Prostate gland (tissue), 2 donors: Measurements from ENCODE around the gene KDM4F. TPM values are rescaled to one million over a fixed set of nuclear protein-coding genes. Genes with fewer than 3 reads are reported as not detected.
"Not testable (repeated sequence)": the region's sequence is repeated elsewhere in the genome, so short reads cannot be mapped to it uniquely, and the experiment has no call there.

Source experiments
- DNase-seq: peaks from one replicate; pipeline ENCODE4 v3.0.0-alpha.2; 2019; ENCODE audit warnings: low spot score
- H3K27ac ChIP-seq, 2 donors: fragments of 200-600 bp; sonication (generic); 2 replicates each; pipeline ENCODE4 v1.5.1; 2017 to 2019
- H3K27me3 ChIP-seq: fragments of 200-600 bp; sonication (generic); replicated peaks from 2 replicates; pipeline ENCODE4 v1.5.1; 2019; ENCODE audit not compliant: insufficient read depth
- H3K36me3 ChIP-seq, 2 donors: fragments of 200-600 bp; sonication (generic); 1 replicate in 1 of 2; 2 replicates in 1 of 2; pipeline versions ENCODE4 v1.5.1 to v1.8.1; 2017 to 2019
- H3K4me1 ChIP-seq: fragments of 200-600 bp; sonication (generic); replicated peaks from 2 replicates; pipeline ENCODE4 v1.5.1; 2019
- H3K4me3 ChIP-seq, 2 donors: fragments of 200-600 bp; sonication (generic); 2 replicates each; pipeline ENCODE4 v1.5.1; 2017 to 2019
- H3K9me3 ChIP-seq: fragments of 200-600 bp; sonication (generic); 2 replicates; pipeline ENCODE4 v1.5.1; 2017
- CTCF ChIP-seq, 4 experiments: fragments of 200-600 bp in 2 of 4; fragments of 450-650 bp in 2 of 4; sonication (generic) in 2 of 4; IDR thresholded peaks; 1 replicate in 3 of 4; 2 replicates in 1 of 4; pipeline ENCODE4 v1.5.1; 2016 to 2019; ENCODE audit warnings: antibody characterized with exemption in 4 of 4, mild to moderate bottlenecking in 2 of 4, moderate library complexity in 2 of 4
- POLR2A ChIP-seq: fragments of 450-650 bp; IDR thresholded peaks from one replicate; pipeline ENCODE4 v1.6.1; 2016; ENCODE audit warnings: antibody characterized with exemption, mild to moderate bottlenecking
- POLR2AphosphoS5 ChIP-seq: sonication (generic); formaldehyde crosslinking; IDR thresholded peaks from one replicate; pipeline ENCODE4 v1.6.1; 2017; ENCODE audit warnings: antibody characterized with exemption
- WGBS: methylation state at CpG from one replicate; pipeline ENCODE4 v1.1.5; 2018; 5-methylcytosine and 5-hydroxymethylcytosine counted together
- intact Hi-C: fragments of 100-400 bp; cut with DNase I; formaldehyde crosslinking; loops from one replicate; pipeline ENCODE4 v1.14.2; 2022
- total RNA-seq, 2 donors: library from RNA; depleted of rRNA; stranded (reverse); fragments of >200 nt; gene quantifications; one replicate each; pipeline ENCODE4 v1.1.0, GENCODE V29; 2016

Gene KDM4F
- total RNA-seq, 2 donors from 2014 or later, result not detected

GRCh38 chr11:95035316-95035715 is 13.9 kb upstream of the KDM4F start:
- intact Hi-C loops, result no loop called here
- Histone ChIP-seq H3K27ac (no peak overlapping the region), H3K4me3 (no peak overlapping the region), H3K4me1 (no peaks in the 10 kb centered on the region), H3K36me3 (no peaks in the 10 kb centered on the region), H3K9me3 (no peaks in the 10 kb centered on the region), H3K27me3 (no peaks in the 10 kb centered on the region)
- TF ChIP-seq POLR2AphosphoS5 (peak; percentile 61), CTCF (IDR thresholded peaks at IDR 0.05) (no peak)
- WGBS, result 24% methylated on average over 2 of the region's 2 CpGs
- DNase-seq, result peak; percentile 56

- H3K4me1 ChIP-seq, H3K27me3 ChIP-seq, H3K36me3 ChIP-seq, intact Hi-C loops, DNase-seq, H3K27ac ChIP-seq, H3K9me3 ChIP-seq: not testable (repeated sequence)
- H3K4me3 ChIP-seq, result peak overlapping the region; percentile 10 to 15
- WGBS, result 46% methylated on average over 33 of the region's 71 CpGs
Observed at GRCh38 chr11:95037356-95038035, 11.7 kb upstream of the KDM4F start.

GRCh38 chr11:95042239-95042638 is 7.0 kb upstream of the KDM4F start:
- H3K27ac ChIP-seq, result no peak overlapping the region
- H3K36me3 ChIP-seq, result no peaks in the 10 kb centered on the region
- 100% methylated on average over 1 of the region's 1 CpG for WGBS
- intact Hi-C loops, result no loop called here
- H3K4me1 ChIP-seq, result no peaks in the 10 kb centered on the region
- no peaks in the 10 kb centered on the region for H3K9me3 ChIP-seq
- H3K4me3 ChIP-seq, result no peak overlapping the region
- no peak for DNase-seq
- TF ChIP-seq POLR2AphosphoS5 (no peak), CTCF (IDR thresholded peaks at IDR 0.05) (no peak), POLR2A (no peak)
- H3K27me3 ChIP-seq, result no peaks in the 10 kb centered on the region

- Histone ChIP-seq H3K4me1 (no peaks in the 10 kb centered on the region), H3K36me3 (no peaks in the 10 kb centered on the region), H3K27me3 (no peaks in the 10 kb centered on the region), H3K27ac (no peak overlapping the region), H3K9me3 (no peaks in the 10 kb centered on the region), H3K4me3 (no peak overlapping the region)
- DNase-seq, result no peak
- WGBS, result 85% methylated on average over 3 of the region's 3 CpGs
- intact Hi-C loops, result no loop called here
- TF ChIP-seq POLR2A, result no peak
- TF ChIP-seq CTCF (IDR thresholded peaks at IDR 0.05), result no peak
Observed at GRCh38 chr11:95042906-95043305, 6.3 kb upstream of the KDM4F start.

GRCh38 chr11:95044010-95044409 is 5.2 kb upstream of the KDM4F start:
- Histone ChIP-seq H3K4me1 (no peaks in the 10 kb centered on the region), H3K9me3 (no peaks in the 10 kb centered on the region), H3K4me3 (no peak overlapping the region), H3K27ac (no peak overlapping the region), H3K27me3 (no peaks in the 10 kb centered on the region), H3K36me3 (no peaks in the 10 kb centered on the region)
- intact Hi-C loops, result no loop called here
- TF ChIP-seq CTCF (IDR thresholded peaks at IDR 0.05) (no peak), POLR2AphosphoS5 (no peak), POLR2A (no peak)
- DNase-seq, result no peak
- WGBS, result 34% methylated on average over 4 of the region's 4 CpGs
